NOMO-1 treated with DMSO at 0.1 percent for 48 hours (cell line): ENCODE data around the gene GSN.

Experiments used
- DNase-seq: peaks from one replicate; lab custom pipeline; 2025; ENCODE audit not compliant: unreplicated experiment; lab: John Stamatoyannopoulos, UW

GSN gene

DNA sequence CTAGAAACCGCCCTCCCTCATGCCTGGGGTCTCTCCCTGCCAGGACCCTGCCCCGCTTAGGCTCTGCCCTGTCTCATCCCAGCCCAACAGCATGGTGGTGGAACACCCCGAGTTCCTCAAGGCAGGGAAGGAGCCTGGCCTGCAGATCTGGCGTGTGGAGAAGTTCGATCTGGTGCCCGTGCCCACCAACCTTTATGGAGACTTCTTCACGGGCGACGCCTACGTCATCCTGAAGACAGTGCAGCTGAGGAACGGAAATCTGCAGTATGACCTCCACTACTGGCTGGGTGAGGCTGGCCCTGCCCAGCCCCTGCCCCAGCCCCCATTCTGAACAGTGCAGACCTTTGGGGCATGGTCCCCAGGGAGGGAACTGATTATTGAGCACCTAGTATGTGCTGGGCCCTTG is 33.9 kb downstream of the GSN start:
- DNase-seq, result no peak

DNA sequence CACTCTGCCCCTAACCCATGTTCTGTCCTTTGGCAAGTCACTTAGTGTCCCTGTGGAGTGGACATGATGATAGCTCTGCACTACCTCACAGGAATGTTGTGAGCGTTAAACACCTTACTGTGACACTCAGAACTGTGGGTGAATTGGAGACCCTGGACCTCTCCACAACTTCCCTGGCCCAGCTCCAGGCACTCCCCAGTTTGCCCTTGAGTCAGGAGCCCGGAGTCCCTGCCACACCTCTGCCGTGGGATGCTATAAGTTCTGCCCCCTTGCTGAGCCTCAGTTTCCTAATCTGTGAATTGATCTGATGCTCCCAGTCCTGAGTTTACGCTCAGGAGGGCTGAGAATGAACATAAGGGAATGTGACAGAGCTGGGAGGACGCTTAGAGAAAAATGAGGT is 34.4 kb downstream of the GSN start:
- DNase-seq, result no peak

- no peak for DNase-seq
Observed at GRCh38 chr9:121302786-121303185, 34.8 kb downstream of the GSN start.

GRCh38 chr9:121303456-121304451 is 35.8 kb downstream of the GSN start:
- DNase-seq, result no peak

- no peak for DNase-seq
Observed at GRCh38 chr9:121304707-121305106, 36.7 kb downstream of the GSN start.

DNA sequence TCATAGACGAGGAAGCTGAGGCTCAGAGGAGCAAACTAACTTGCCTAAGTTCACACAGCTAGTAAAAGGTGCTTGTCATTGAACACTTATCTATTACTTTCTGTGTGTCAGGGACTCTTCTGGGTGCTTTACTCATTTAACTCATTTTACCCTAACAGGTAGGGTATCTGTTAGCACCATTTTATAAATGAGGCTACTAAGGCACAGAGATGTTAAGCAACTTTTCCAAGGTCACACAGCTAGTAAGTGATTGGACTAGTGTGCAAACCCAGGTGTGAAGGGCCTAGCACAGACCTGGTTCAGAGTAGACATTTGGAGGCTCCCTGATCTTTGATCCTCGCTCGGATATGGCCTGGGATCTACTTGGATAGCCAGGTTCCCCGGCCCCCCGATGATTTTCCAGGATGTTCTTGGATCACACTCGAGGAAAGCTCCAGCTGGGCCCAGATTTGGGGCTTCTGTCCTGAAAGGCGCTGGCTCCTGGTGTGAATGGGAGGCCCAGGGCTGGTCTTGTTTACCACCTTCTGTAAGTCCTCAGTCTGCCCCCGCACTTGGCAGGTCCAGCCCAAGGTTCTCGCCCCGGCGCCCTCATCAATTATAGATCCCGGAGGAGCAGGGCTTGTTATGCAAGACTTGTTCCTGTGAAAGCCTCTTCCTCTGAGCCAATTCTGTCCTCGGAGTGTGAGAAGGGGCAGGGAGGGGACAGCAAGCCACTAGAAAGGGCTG is 37.5 kb downstream of the GSN start:
- no peak for DNase-seq

DNA sequence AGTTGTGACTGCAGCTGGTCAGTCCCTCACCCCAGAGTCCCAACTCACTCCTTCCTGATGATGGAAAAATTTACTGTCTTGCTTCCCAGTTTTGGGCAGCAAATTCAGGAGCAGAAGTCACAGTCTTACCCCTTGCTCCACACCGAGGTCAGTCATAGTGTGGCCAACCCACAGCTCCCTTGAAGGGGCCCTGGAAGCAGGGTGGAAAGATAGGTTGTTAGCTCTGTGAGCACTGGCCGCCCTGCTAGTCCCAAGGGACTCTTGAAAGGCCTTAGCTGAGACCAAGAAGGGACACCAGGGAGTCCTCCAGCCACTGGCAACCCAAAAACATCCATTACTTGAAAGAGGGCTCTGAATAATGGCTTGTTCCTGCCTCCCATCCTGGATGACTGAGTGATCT is 40.0 kb downstream of the GSN start:
- no peak for DNase-seq

GRCh38 chr9:121308765-121309164 is 40.8 kb downstream of the GSN start:
- DNase-seq, result no peak

DNA sequence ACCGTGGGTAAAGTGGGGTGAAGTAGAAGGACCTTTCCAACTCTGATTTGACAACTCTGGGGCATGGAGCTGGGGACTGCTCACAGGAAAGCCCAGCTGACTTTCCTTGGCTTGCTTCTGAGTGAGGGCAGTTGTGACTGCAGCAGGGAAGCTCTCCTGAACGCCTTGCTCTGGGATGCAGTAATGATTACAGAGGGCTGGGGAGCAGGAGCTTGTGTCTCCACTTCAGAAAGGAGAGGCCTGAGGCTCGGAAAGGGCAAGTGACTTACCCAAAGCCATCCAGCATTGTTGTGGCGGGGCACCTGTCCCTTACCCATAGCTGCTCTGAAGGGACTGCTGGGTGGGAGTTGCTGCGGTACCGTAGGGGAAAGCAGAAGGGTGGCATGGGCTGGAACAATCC is 41.2 kb downstream of the GSN start:
- no peak for DNase-seq

DNA sequence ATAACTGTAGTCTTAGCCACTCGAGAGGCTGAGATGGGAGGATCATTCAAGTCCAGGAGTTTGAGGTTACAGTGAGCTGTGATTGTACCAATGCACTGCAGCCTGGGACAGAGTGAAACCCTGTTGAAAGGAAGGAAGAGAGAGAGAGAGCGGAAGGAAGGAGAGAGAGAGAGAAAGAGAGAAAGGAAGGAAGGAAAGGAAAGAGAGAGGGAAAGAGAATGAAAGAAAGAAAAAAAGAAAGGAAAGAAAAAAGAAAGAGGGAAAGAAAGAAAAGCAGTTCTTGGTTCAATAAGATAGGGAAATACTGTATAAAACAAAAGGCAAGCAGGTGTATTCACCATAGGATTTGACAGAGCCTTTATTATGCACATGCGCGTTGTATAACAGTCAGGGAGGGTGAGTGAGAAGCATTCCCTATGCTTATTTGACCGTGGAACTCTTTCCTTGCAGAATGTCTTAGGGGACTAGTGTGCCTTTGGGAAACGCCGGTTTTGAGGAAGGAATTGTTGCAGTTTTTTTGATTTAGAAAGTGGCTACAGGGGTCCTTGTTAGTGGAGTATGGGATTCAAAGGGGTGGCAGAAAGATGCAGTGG is 42.0 kb downstream of the GSN start:
- no peak for DNase-seq

- DNase-seq, result no peak
Observed at GRCh38 chr9:121310571-121310970, 42.6 kb downstream of the GSN start.

DNA sequence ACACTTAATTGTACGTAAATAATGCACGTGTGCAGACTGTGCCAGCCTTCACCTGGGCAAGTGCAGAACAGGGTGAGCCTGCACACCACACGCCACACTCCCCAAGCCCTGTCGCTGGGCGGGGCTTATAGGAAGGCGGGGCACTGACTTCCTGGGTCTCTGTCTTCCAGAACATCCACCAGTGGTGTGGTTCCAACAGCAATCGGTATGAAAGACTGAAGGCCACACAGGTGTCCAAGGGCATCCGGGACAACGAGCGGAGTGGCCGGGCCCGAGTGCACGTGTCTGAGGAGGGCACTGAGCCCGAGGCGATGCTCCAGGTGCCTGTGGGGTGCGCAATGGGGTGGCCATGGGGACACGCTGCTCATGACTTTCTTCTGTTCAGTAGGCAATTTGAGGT is 44.2 kb downstream of the GSN start:
- DNase-seq, result no peak

- DNase-seq, result no peak
Observed at GRCh38 chr9:121313458-121314152, 45.6 kb downstream of the GSN start.

DNA sequence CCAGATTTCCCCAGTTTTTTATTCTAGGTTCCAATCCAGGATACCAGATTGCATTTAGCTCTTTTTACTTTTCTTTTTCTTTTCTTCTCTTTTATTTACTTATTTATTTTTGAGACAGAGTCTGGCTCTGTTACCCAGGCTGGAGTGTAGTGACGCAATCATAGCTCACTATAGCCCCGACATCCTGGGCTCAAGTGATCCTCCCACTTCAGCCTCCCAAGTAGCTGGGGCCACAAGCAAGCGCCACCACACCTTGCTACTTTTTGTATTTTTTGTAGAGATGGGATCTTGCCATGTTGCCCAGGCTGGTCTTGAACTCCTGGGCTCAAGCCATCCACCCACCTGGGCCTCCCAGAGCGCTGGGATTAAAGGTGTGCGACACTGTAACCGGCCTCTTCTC is 48.4 kb downstream of the GSN start:
- DNase-seq, result no peak

GRCh38 chr9:121316852-121317373 is 49.0 kb downstream of the GSN start:
- no peak for DNase-seq

GRCh38 chr9:121317737-121318630 is 50.0 kb downstream of the GSN start:
- DNase-seq, result no peak

GRCh38 chr9:121318631-121319382 is 50.8 kb downstream of the GSN start:
- DNase-seq, result no peak

DNA sequence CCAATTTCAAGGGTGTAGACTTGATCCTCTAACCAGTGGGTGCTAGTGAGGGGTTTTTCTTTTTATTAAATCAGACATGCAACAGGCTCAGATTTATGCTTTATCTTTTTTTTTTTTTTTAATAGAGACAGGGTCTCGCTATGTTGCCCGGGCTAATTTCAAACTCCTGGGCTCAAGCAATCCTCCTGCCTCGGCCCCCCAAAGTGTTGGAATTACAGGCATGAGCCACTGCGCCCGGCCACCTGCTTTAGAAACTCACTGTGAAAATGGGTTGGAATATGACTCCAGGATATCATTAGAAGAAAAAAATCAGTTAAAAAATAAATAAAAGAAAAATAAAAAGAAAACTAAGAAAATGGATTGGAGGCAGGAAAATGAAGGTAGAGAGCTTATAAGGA is 51.4 kb downstream of the GSN start:
- DNase-seq, result no peak

DNA sequence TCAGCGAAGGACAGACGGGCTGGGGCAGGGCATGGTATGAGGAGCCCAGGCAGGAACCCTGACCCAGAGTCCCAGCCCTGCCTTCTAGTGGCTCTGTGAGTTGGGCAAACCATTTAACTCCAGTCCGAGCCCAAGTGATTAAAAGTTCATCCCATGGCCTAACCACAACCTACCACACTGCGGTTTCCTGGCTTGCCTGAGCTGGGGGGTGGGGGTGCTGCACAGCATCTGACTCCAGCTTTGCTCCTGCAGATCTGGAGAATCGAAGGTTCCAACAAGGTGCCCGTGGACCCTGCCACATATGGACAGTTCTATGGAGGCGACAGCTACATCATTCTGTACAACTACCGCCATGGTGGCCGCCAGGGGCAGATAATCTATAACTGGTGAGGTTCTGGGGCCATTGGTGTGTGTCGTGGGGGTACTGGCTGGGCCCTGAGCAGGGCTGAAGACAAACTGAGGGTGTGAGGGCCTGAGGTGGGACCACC is 53.1 kb downstream of the GSN start:
- no peak for DNase-seq
